ENCODE data around the gene TTBK1.

TTBK1 gene

DNA sequence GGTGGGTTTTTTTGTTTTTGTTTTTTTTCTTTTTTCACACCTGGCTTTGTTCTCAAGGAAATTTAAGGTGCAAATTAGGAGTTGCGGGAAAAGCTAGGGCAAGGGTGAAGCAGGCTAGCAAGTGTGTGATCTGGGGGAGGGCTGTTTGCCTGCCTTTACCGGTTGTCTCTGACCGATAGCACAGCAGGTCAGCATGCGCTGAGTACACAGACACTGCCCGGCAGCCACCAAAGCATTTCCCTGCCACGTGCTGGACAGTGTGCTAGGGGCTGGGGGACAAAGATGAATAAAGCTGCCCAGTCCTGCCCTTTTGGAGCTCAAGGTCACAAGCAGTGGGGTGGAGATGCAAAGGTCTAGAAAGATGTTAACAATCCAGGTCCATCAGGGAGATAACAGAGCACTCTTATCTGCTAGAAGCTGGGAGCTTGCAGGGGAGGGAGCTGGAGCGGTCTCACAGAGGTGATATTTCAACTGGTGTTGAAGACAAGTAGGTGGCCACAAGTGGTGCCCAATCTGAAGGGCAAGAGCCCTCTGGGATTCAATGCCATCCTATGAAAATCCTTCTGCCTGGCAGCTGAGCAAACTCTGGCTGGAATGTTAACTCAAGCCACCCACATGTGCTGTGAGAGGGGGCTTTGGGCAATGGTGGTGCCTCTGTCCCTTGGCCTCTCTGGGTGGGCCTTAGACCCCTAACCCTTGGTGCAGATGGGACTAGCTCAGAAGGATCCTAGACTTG is 24.5 kb downstream of the TTBK1 start:
- no peak overlapping the region for H3K4me3 ChIP-seq (ENCODE audit: low read depth in 1 of 2, low read length in 2 of 2)
- peak overlapping the region; percentile 66 for H3K27ac ChIP-seq (ENCODE audit: low read depth, low read length)
- H3K27me3 ChIP-seq (ENCODE audit: control insufficient read depth in 1 of 2, insufficient read depth in 2 of 2, low read length in 2 of 2): no peaks in the 10 kb centered on the region
- no peaks in the 10 kb centered on the region for H3K36me3 ChIP-seq (ENCODE audit: insufficient read depth, low read length)
- no peaks in the 10 kb centered on the region for H3K9me3 ChIP-seq (ENCODE audit: low read length)
- H3K4me1 ChIP-seq (ENCODE audit: insufficient read depth, low read length): peaks cover 22% of the 10 kb centered on the region
- H3K9ac ChIP-seq (ENCODE audit: low read length): no peak overlapping the region

- Histone ChIP-seq H3K4me1 (ENCODE audit: insufficient read depth, low read length) (peaks cover 22% of the 10 kb centered on the region), H3K36me3 (ENCODE audit: insufficient read depth, low read length) (no peaks in the 10 kb centered on the region), H3K4me3 (ENCODE audit: low read depth in 1 of 2, low read length in 2 of 2) (no peak overlapping the region), H3K27ac (ENCODE audit: low read depth, low read length) (peak overlapping the region; percentile 66), H3K27me3 (ENCODE audit: control insufficient read depth in 1 of 2, insufficient read depth in 2 of 2, low read length in 2 of 2) (no peaks in the 10 kb centered on the region), H3K9me3 (ENCODE audit: low read length) (no peaks in the 10 kb centered on the region), H3K9ac (ENCODE audit: low read length) (no peak overlapping the region)
Observed at GRCh38 chr6:43268355-43268700, 25.0 kb downstream of the TTBK1 start.

GRCh38 chr6:43268782-43269272 is 25.5 kb downstream of the TTBK1 start:
- Histone ChIP-seq H3K4me1 (ENCODE audit: insufficient read depth, low read length) (peaks cover 22% of the 10 kb centered on the region), H3K27me3 (ENCODE audit: control insufficient read depth in 1 of 2, insufficient read depth in 2 of 2, low read length in 2 of 2) (peaks cover under 1 to 1% of the 10 kb centered on the region in 2 donors), H3K9ac (ENCODE audit: low read length) (no peak overlapping the region), H3K9me3 (ENCODE audit: low read length) (no peaks in the 10 kb centered on the region), H3K4me3 (ENCODE audit: low read depth in 1 of 2, low read length in 2 of 2) (peak overlapping the region in 1 of 2 donors; percentile 41), H3K27ac (ENCODE audit: low read depth, low read length) (no peak overlapping the region), H3K36me3 (ENCODE audit: insufficient read depth, low read length) (no peaks in the 10 kb centered on the region)

DNA sequence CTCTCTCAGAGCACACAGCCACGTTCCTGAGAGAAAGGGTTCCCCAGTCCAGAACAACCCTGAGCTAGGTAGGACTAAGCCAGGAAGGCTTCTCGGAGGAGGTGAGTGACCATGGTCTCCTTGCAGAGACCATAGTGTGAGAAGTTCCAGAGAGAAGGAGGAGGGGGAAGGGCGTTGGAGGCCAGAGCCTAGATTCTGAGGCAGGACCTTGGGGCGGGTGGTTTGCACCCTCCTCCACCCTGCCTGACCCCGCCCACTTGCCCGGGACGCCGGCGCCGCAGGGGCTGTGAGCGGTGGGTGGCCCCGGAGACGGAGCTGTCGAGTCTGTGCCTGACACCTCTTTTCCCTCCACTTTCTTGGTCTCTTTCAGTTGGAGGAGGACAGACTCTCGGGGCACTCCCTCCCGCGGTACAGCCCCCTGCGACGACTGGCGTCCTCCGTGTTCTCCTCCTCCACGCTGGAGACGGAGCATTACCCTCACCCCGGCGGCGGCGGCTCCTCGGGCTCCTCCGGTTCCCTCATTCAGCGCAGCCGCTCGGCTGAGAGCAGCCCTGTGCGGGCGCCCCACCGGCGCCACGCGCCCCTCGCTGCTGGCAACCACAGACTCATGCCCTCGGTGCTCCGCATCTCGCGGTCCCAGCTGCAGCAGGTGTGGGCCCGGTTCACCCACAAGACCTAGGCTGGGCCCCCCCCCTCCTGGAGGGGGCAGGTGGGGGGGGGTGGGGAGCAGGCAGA is 26.2 kb downstream of the TTBK1 start:
- Histone ChIP-seq H3K27me3 (ENCODE audit: control insufficient read depth in 1 of 2, insufficient read depth in 2 of 2, low read length in 2 of 2) (peaks cover 7% of the 10 kb centered on the region in 2 donors), H3K9ac (ENCODE audit: low read length) (no peak overlapping the region), H3K36me3 (ENCODE audit: insufficient read depth, low read length) (no peaks in the 10 kb centered on the region), H3K27ac (ENCODE audit: low read depth, low read length) (peak overlapping the region; percentile 53), H3K9me3 (ENCODE audit: low read length) (no peaks in the 10 kb centered on the region), H3K4me1 (ENCODE audit: insufficient read depth, low read length) (peaks cover 22% of the 10 kb centered on the region), H3K4me3 (ENCODE audit: low read depth in 1 of 2, low read length in 2 of 2) (peak overlapping the region; percentile 21 to 41)

GRCh38 chr6:43271103-43271815 is 28.0 kb downstream of the TTBK1 start:
- peaks cover 22% of the 10 kb centered on the region for H3K4me1 ChIP-seq (ENCODE audit: insufficient read depth, low read length)
- H3K4me3 ChIP-seq (ENCODE audit: low read depth in 1 of 2, low read length in 2 of 2): no peak overlapping the region
- H3K27ac ChIP-seq (ENCODE audit: low read depth, low read length): no peak overlapping the region
- peaks cover 12 to 19% of the 10 kb centered on the region in 2 donors for H3K27me3 ChIP-seq (ENCODE audit: control insufficient read depth in 1 of 2, insufficient read depth in 2 of 2, low read length in 2 of 2)
- no peak overlapping the region for H3K9ac ChIP-seq (ENCODE audit: low read length)
- H3K9me3 ChIP-seq (ENCODE audit: low read length): no peaks in the 10 kb centered on the region
- H3K36me3 ChIP-seq (ENCODE audit: insufficient read depth, low read length): no peaks in the 10 kb centered on the region

- Histone ChIP-seq H3K27me3 (ENCODE audit: control insufficient read depth in 1 of 2, insufficient read depth in 2 of 2, low read length in 2 of 2) (peaks cover 12 to 19% of the 10 kb centered on the region in 2 donors), H3K4me1 (ENCODE audit: insufficient read depth, low read length) (peaks cover 22% of the 10 kb centered on the region), H3K4me3 (ENCODE audit: low read depth in 1 of 2, low read length in 2 of 2) (no peak overlapping the region), H3K9me3 (ENCODE audit: low read length) (no peaks in the 10 kb centered on the region), H3K9ac (ENCODE audit: low read length) (no peak overlapping the region), H3K27ac (ENCODE audit: low read depth, low read length) (no peak overlapping the region), H3K36me3 (ENCODE audit: insufficient read depth, low read length) (no peaks in the 10 kb centered on the region)
Observed at GRCh38 chr6:43271944-43272343, 28.7 kb downstream of the TTBK1 start.

GRCh38 chr6:43273707-43274106 is 30.4 kb downstream of the TTBK1 start:
- H3K4me1 ChIP-seq (ENCODE audit: insufficient read depth, low read length): peaks cover 11% of the 10 kb centered on the region
- no peak overlapping the region for H3K9ac ChIP-seq (ENCODE audit: low read length)
- no peaks in the 10 kb centered on the region for H3K36me3 ChIP-seq (ENCODE audit: insufficient read depth, low read length)
- H3K9me3 ChIP-seq (ENCODE audit: low read length): no peaks in the 10 kb centered on the region
- no peak overlapping the region for H3K27ac ChIP-seq (ENCODE audit: low read depth, low read length)
- peaks cover 12 to 19% of the 10 kb centered on the region in 2 donors for H3K27me3 ChIP-seq (ENCODE audit: control insufficient read depth in 1 of 2, insufficient read depth in 2 of 2, low read length in 2 of 2)
- no peak overlapping the region for H3K4me3 ChIP-seq (ENCODE audit: low read depth in 1 of 2, low read length in 2 of 2)

GRCh38 chr6:43274127-43274915 is 31.0 kb downstream of the TTBK1 start:
- Histone ChIP-seq H3K36me3 (ENCODE audit: insufficient read depth, low read length) (no peaks in the 10 kb centered on the region), H3K27ac (ENCODE audit: low read depth, low read length) (no peak overlapping the region), H3K9ac (ENCODE audit: low read length) (no peak overlapping the region), H3K4me1 (ENCODE audit: insufficient read depth, low read length) (peaks cover 5% of the 10 kb centered on the region), H3K27me3 (ENCODE audit: control insufficient read depth in 1 of 2, insufficient read depth in 2 of 2, low read length in 2 of 2) (peaks cover 12 to 19% of the 10 kb centered on the region in 2 donors), H3K4me3 (ENCODE audit: low read depth in 1 of 2, low read length in 2 of 2) (no peak overlapping the region), H3K9me3 (ENCODE audit: low read length) (no peaks in the 10 kb centered on the region)

GRCh38 chr6:43274916-43275597 is 31.8 kb downstream of the TTBK1 start:
- H3K36me3 ChIP-seq (ENCODE audit: insufficient read depth, low read length): no peaks in the 10 kb centered on the region
- H3K27me3 ChIP-seq (ENCODE audit: control insufficient read depth in 1 of 2, insufficient read depth in 2 of 2, low read length in 2 of 2): peaks cover 12 to 19% of the 10 kb centered on the region in 2 donors
- H3K4me1 ChIP-seq (ENCODE audit: insufficient read depth, low read length): peaks cover 2% of the 10 kb centered on the region
- no peaks in the 10 kb centered on the region for H3K9me3 ChIP-seq (ENCODE audit: low read length)
- peak overlapping the region; percentile 16 to 32 for H3K4me3 ChIP-seq (ENCODE audit: low read depth in 1 of 2, low read length in 2 of 2)
- no peak overlapping the region for H3K27ac ChIP-seq (ENCODE audit: low read depth, low read length)
- H3K9ac ChIP-seq (ENCODE audit: low read length): no peak overlapping the region

DNA sequence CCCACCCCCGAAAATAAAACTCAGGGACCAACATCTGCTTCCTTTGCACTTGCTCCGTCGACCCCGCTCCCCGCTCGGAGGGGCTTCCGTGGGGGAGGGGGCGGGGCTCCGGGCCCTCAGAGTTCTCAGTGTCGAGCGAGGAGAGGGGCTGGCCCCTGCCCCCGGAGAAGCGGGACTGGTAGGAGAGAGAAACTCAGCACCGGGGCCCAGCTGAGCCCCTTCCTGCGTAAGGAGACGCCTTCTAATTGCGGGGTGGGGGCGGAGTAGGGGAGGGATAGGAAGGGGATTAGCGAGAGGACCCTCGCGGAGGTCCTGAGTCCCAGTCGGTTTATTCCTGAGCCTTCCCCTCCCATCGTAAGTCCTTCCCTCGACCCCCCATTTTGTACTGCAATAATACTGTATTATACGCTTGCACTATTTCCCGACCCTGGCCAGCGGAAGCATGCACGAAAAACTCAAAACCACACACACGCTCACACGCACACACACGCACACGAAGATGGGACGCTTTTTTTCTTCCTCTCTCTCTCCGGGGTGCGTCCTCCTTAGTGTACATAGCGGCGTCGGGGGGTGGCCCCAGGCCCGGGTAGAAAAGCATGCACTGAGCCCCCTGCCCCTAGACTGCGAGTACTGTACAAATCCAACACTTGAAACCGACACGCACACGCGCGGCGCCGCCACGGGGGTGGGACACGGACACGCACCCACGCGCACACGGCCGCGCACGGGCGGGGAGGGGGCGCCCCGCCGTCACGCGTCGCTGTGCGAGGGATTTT is 32.7 kb downstream of the TTBK1 start:
- Histone ChIP-seq H3K27ac (ENCODE audit: low read depth, low read length) (no peak overlapping the region), H3K27me3 (ENCODE audit: control insufficient read depth in 1 of 2, insufficient read depth in 2 of 2, low read length in 2 of 2) (peaks cover 12 to 19% of the 10 kb centered on the region in 2 donors), H3K4me3 (ENCODE audit: low read depth in 1 of 2, low read length in 2 of 2) (peak overlapping the region in 1 of 2 donors; percentile 16)

More for the DNA sequence above, 32.7 kb downstream of the TTBK1 start:
- no peaks in the 10 kb centered on the region for H3K9me3 ChIP-seq (ENCODE audit: low read length)
- no peaks in the 10 kb centered on the region for H3K4me1 ChIP-seq (ENCODE audit: insufficient read depth, low read length)
- no peaks in the 10 kb centered on the region for H3K36me3 ChIP-seq (ENCODE audit: insufficient read depth, low read length)
- no peak overlapping the region for H3K9ac ChIP-seq (ENCODE audit: low read length)
